ENCODE data around the gene ULK1. TPM values are rescaled to one million over a fixed set of nuclear protein-coding genes. Genes with fewer than 3 reads are reported as not detected.

The ULK1 gene
- total RNA-seq (2022): 48.7 and 48.9 TPM in 2 replicates
- percentile 49 among the genes with signal in this experiment for Bru-seq, nascent RNA
- BruChase-seq, experiment 1, labeled RNA remaining after a 6-hour chase: percentile 71 among the genes with signal in this experiment
- BruChase-seq, experiment 2, labeled RNA remaining after a 2-hour chase: percentile 71 among the genes with signal in this experiment
- long read RNA-seq, partial matches to known transcripts: 13 of 53 reads
- long read RNA-seq, other reads (novel, unspliced or antisense): 37 of 53 reads

- peaks cover 13% of the 10 kb centered on the region for H3K4me1 Mint-ChIP-seq (ENCODE audit: low read depth, unreplicated experiment)
- intact Hi-C loops (cut with micrococcal nuclease; ENCODE audit: unreplicated experiment): no loop called here
- CTCF ChIA-PET: no interaction called here
- TF ChIP-seq, protein P1, sequence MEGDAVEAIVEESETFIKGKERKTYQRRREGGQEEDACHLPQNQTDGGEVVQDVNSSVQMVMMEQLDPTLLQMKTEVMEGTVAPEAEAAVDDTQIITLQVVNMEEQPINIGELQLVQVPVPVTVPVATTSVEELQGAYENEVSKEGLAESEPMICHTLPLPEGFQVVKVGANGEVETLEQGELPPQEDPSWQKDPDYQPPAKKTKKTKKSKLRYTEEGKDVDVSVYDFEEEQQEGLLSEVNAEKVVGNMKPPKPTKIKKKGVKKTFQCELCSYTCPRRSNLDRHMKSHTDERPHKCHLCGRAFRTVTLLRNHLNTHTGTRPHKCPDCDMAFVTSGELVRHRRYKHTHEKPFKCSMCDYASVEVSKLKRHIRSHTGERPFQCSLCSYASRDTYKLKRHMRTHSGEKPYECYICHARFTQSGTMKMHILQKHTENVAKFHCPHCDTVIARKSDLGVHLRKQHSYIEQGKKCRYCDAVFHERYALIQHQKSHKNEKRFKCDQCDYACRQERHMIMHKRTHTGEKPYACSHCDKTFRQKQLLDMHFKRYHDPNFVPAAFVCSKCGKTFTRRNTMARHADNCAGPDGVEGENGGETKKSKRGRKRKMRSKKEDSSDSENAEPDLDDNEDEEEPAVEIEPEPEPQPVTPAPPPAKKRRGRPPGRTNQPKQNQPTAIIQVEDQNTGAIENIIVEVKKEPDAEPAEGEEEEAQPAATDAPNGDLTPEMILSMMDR (IDR thresholded peaks at IDR 0.05; ENCODE audit: unreplicated experiment): no peak
- H3K9me3 Mint-ChIP-seq (ENCODE audit: low read depth, unreplicated experiment): no peaks in the 10 kb centered on the region
- peaks cover 29% of the 10 kb centered on the region for H3K36me3 Mint-ChIP-seq (ENCODE audit: insufficient read depth, unreplicated experiment)
- DNase-seq: peak; percentile 98
- H3K4me3 Mint-ChIP-seq (ENCODE audit: low read depth, unreplicated experiment): peak within 1 kb of the TSS; percentile 80
- H3K27ac Mint-ChIP-seq (ENCODE audit: unreplicated experiment): peak within 1 kb of the TSS; percentile 76
- H3K27me3 Mint-ChIP-seq (ENCODE audit: unreplicated experiment): peaks cover 10% of the 10 kb centered on the region
- no TSS peak for BruUV-seq (replicated peaks)
These were observed at the start of gene ULK1 for GRCh38 chr12:131894313-131894860. ULK1 (plus strand) TSS chr12:131894622; CDS start chr12:131895002, 380 bp downstream.

DNA sequence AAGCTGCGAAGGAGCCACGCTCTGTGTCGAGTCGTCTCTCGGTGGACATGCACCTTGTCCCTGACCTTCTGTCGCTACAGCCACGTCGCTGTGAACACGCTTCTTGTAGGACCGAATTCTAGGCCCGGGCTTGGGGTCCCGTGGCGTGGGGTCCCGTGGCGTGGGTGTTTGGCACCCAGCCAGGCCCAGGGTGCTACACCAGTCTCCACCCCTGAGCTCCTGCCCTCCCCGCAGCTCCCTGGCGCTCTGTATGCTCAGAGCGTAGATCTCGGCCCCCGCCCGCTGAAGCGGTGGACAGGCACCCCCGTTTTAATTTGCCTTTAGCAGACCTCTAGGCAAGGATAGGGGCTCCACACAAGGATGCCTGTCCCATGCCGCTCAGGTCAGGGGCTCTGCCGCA, 49.8 kb upstream of the ULK1 start:
- no TSS peak for BruUV-seq (replicated peaks)
- CTCF ChIA-PET: interaction anchor here (0.6 kb wide), 1 partner anchor 164 kb away, joined by 4 read pairs; no protein-coding TSS in a partner anchor
- H3K4me1 Mint-ChIP-seq (ENCODE audit: low read depth, unreplicated experiment): no peaks in the 10 kb centered on the region
- intact Hi-C loops (cut with micrococcal nuclease; ENCODE audit: unreplicated experiment): no loop called here
- H3K4me3 Mint-ChIP-seq (ENCODE audit: low read depth, unreplicated experiment): no peak overlapping the region
- no peaks in the 10 kb centered on the region for H3K9me3 Mint-ChIP-seq (ENCODE audit: low read depth, unreplicated experiment)
- TF ChIP-seq, protein P1 (IDR thresholded peaks at IDR 0.05; ENCODE audit: unreplicated experiment): no peak
- no peak overlapping the region for H3K27ac Mint-ChIP-seq (ENCODE audit: unreplicated experiment)
- H3K27me3 Mint-ChIP-seq (ENCODE audit: unreplicated experiment): peaks cover 35% of the 10 kb centered on the region
- DNase-seq: no peak
- H3K36me3 Mint-ChIP-seq (ENCODE audit: insufficient read depth, unreplicated experiment): no peaks in the 10 kb centered on the region

DNA sequence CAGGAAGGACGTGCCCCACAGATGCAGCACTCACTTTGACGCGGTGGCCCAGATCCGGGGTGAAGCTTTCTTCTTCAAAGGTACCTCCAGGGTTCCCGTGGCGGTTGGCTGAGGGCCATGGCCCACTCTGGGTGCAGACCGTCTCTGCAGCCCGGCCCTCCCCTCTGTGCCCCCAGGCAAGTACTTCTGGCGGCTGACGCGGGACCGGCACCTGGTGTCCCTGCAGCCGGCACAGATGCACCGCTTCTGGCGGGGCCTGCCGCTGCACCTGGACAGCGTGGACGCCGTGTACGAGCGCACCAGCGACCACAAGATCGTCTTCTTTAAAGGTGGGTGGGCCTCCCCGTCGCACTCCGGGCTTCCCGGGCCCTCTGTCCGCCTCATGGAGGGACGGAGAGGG, 49.3 kb upstream of the ULK1 start:
- DNase-seq: no peak
- no peaks in the 10 kb centered on the region for H3K4me1 Mint-ChIP-seq (ENCODE audit: low read depth, unreplicated experiment)
- peaks cover 35% of the 10 kb centered on the region for H3K27me3 Mint-ChIP-seq (ENCODE audit: unreplicated experiment)
- no peak overlapping the region for H3K27ac Mint-ChIP-seq (ENCODE audit: unreplicated experiment)
- no peaks in the 10 kb centered on the region for H3K36me3 Mint-ChIP-seq (ENCODE audit: insufficient read depth, unreplicated experiment)
- CTCF ChIA-PET: no interaction called here
- H3K4me3 Mint-ChIP-seq (ENCODE audit: low read depth, unreplicated experiment): no peak overlapping the region
- intact Hi-C loops (cut with micrococcal nuclease; ENCODE audit: unreplicated experiment): no loop called here
- H3K9me3 Mint-ChIP-seq (ENCODE audit: low read depth, unreplicated experiment): no peaks in the 10 kb centered on the region
- TF ChIP-seq, protein P1 (IDR thresholded peaks at IDR 0.05; ENCODE audit: unreplicated experiment): no peak
- no TSS peak for BruUV-seq (replicated peaks)

- Mint-ChIP-seq H3K27me3 (ENCODE audit: unreplicated experiment) (peaks cover 35% of the 10 kb centered on the region), H3K4me1 (ENCODE audit: low read depth, unreplicated experiment) (no peaks in the 10 kb centered on the region), H3K27ac (ENCODE audit: unreplicated experiment) (no peak overlapping the region), H3K9me3 (ENCODE audit: low read depth, unreplicated experiment) (no peaks in the 10 kb centered on the region), H3K4me3 (ENCODE audit: low read depth, unreplicated experiment) (no peak overlapping the region), H3K36me3 (ENCODE audit: insufficient read depth, unreplicated experiment) (no peaks in the 10 kb centered on the region)
- TF ChIP-seq, protein P1 (IDR thresholded peaks at IDR 0.05; ENCODE audit: unreplicated experiment): no peak
- BruUV-seq (replicated peaks): no TSS peak
- CTCF ChIA-PET: no interaction called here
- intact Hi-C loops (cut with micrococcal nuclease; ENCODE audit: unreplicated experiment): no loop called here
- DNase-seq: no peak
These were observed 47.0 kb upstream of the ULK1 start for GRCh38 chr12:131847456-131847855.

All from Calu3 (cell line).